GM23248 (cell line): ENCODE results near the gene AKNA.

Experiments used
- EZH2 ChIP-seq: fragments of 200-600 bp; sonication (generic); IDR thresholded peaks from 2 replicates; pipeline ENCODE4 v1.6.1; 2018; ENCODE audit warnings: antibody characterized with exemption, mild to moderate bottlenecking; ENCODE audit not compliant: insufficient read depth, poor library complexity, severe bottlenecking
- EZH2phosphoT487 ChIP-seq: fragments of 200-600 bp; sonication (generic); IDR thresholded peaks from 2 replicates; pipeline ENCODE4 v1.6.1; 2018; ENCODE audit warnings: antibody characterized with exemption, moderate library complexity, mild to moderate bottlenecking, low read depth; ENCODE audit not compliant: insufficient read depth

DNA sequence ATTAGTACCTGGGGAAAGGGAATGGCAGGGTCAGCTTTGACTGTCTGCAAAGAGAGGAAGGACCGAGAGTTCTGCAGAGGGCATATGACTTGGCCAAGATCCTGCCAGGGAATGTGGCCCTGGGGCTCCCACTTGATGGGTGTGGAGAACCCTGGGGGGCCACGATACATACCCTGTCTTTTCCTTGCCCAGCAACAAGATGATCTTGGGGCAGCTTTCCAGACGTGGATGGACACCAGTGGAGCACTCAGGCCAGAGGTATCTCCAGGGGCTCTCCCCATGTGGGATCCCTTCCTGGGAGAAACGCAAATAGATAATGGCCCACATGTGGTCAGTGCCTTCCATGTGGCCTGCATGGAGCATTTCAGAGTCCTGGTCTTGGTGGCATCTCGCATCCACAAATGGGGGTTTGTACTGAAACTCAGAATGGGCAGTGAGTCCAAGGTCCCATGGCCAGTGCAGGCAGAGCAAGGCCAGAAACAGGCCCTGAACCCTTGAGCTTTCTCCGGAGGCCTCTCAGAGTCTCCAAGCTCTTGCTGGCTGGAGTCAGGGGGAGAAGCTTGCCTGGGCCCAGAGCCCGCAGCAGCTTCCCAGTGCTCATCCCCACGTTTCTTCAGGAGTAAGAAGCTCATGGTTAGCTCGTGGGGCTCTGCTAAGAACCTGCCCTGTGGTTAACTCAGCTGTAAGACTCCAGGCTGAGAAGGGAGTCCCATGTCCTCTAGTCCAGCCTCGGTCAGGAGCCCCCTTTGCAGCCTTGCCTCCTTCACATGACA, 83.2 kb downstream of the AKNA start:
- no peak for TF ChIP-seq EZH2phosphoT487
- no peak for TF ChIP-seq EZH2
